GM12878 (cell line): ENCODE data around the gene MORN4. TPM values are rescaled to one million over a fixed set of nuclear protein-coding genes. Genes with fewer than 3 reads are reported as not detected.

Source experiments
- ATAC-seq: fragments of 200-7000 bp; cut with Tn5 transposase; 3 replicates; pipeline ENCODE4 v1.9.1; 2020; ENCODE audit warnings: mild to moderate bottlenecking, moderate library complexity
- BruUV-seq: library from RNA; stranded (reverse); fragments of 400-500 nt; replicated peaks from 2 replicates; lab custom pipeline; 2021; lab: Mats Ljungman, UMichigan
- CTCF ChIA-PET: fragments of 300-600 bp; sonication (Branson Sonifier 250); formaldehyde crosslinking; extraction: SDS; loops from one replicate; lab custom pipeline; 2021; ENCODE audit warnings: inconsistent platforms; lab: Yijun Ruan, JAX
- POLR2A ChIA-PET: fragments of 350-600 bp; formaldehyde crosslinking; extraction: SDS; loops from one replicate; lab custom pipeline; 2021; ENCODE audit warnings: inconsistent platforms; lab: Charles Lee
- RAD21 ChIA-PET: fragments of 300-600 bp; sonication (Branson Sonifier 250); formaldehyde crosslinking; loops from one replicate; lab custom pipeline; 2023; ENCODE audit warnings: antibody characterized with exemption; ENCODE audit not compliant: unreplicated experiment; lab: Charles Lee
- SMC1A ChIA-PET: fragments of 300-600 bp; sonication (Branson Sonifier 250); formaldehyde crosslinking; loops from one replicate; lab custom pipeline; 2023; ENCODE audit not compliant: unreplicated experiment, uncharacterized antibody; lab: Charles Lee
- DNase-seq: peaks from one replicate; pipeline ENCODE4 v3.0.0-alpha.2; 2011; ENCODE audit warnings: low read depth, low spot score
- FAIRE-seq: peaks from 3 replicates; lab custom pipeline; 2011; peaks lifted over from hg19 to GRCh38; lab: Jason Lieb, UNC
- H2AFZ ChIP-seq: 2 replicates; pipeline ENCODE4 v1.6.0; 2011; ENCODE audit warnings: low read depth, low read length, control low read depth; ENCODE audit not compliant: control insufficient read depth
- H3K27ac ChIP-seq: 2 replicates; pipeline ENCODE4 v1.5.1; 2011; ENCODE audit warnings: control low read depth; ENCODE audit not compliant: control insufficient read depth, insufficient read depth
- H3K27me3 ChIP-seq, 2 experiments: replicated peaks in 1 of 2; 2 replicates each; pipeline versions ENCODE4 v1.6.0 to v1.6.1; 2011; ENCODE audit warnings: low read length in 1 of 2; ENCODE audit not compliant: control insufficient read depth in 2 of 2, insufficient read depth in 2 of 2
- H3K36me3 ChIP-seq, 2 experiments: 2 replicates each; pipeline ENCODE4 v1.5.1; 2011; ENCODE audit warnings: low read length in 1 of 2; ENCODE audit not compliant: control insufficient read depth in 2 of 2, insufficient read depth in 2 of 2
- H3K4me1 ChIP-seq: 2 replicates; pipeline ENCODE4 v1.6.1; 2011; ENCODE audit warnings: mild to moderate bottlenecking, low read length, moderate library complexity, mixed read lengths; ENCODE audit not compliant: control insufficient read depth, insufficient read depth
- H3K4me2 ChIP-seq: 2 replicates; pipeline ENCODE4 v1.6.0; 2011; ENCODE audit warnings: control low read depth; ENCODE audit not compliant: control insufficient read depth, insufficient read depth
- H3K4me3 ChIP-seq: fragments of 200-600 bp; sonication (generic); 2 replicates; pipeline ENCODE4 v1.5.1; 2016
- H3K79me2 ChIP-seq: 2 replicates; pipeline ENCODE4 v1.6.0; 2011; ENCODE audit warnings: low read length; ENCODE audit not compliant: control insufficient read depth, insufficient read depth
- H3K9ac ChIP-seq: 2 replicates; pipeline ENCODE4 v1.8.0; 2011; ENCODE audit warnings: low read length, control low read depth, mixed read lengths; ENCODE audit not compliant: control insufficient read depth, insufficient read depth
- H3K9me3 ChIP-seq: replicated peaks from 3 replicates; pipeline ENCODE4 v1.5.1; 2011; ENCODE audit warnings: mild to moderate bottlenecking, low read length; ENCODE audit not compliant: control insufficient read depth, insufficient read depth
- H4K20me1 ChIP-seq: 2 replicates; pipeline ENCODE4 v1.6.0; 2011; ENCODE audit not compliant: control insufficient read depth, insufficient read depth
- ASH2L ChIP-seq: fragments of 300-600, 200-600 bp; sonication (generic); IDR thresholded peaks from 2 replicates; pipeline ENCODE4 v1.6.1; 2017; ENCODE audit warnings: low read depth, mild to moderate bottlenecking, borderline replicate concordance
- BMI1 ChIP-seq: fragments of 450-650 bp; IDR thresholded peaks from 2 replicates; pipeline ENCODE4 v1.6.1; 2016; ENCODE audit warnings: mild to moderate bottlenecking, moderate library complexity, borderline replicate concordance
- CHD2 ChIP-seq: IDR thresholded peaks from 2 replicates; pipeline ENCODE4 v1.6.1; 2011; ENCODE audit warnings: low read depth, low read length, improper control_type of control experiment, borderline replicate concordance
- MEF2B ChIP-seq: fragments of 450-650 bp; IDR thresholded peaks from 2 replicates; pipeline ENCODE4 v1.6.1; 2018; ENCODE audit warnings: mild to moderate bottlenecking, moderate library complexity; ENCODE audit not compliant: partially characterized antibody, poor library complexity, severe bottlenecking
- POLR2AphosphoS2 ChIP-seq: IDR thresholded peaks from 2 replicates; pipeline ENCODE4 v1.6.1; 2011; ENCODE audit warnings: low read depth, mild to moderate bottlenecking, low read length, improper control_type of control experiment, moderate library complexity
- RAD21 ChIP-seq: IDR thresholded peaks from 2 replicates; pipeline ENCODE4 v1.6.1; 2011; ENCODE audit warnings: mild to moderate bottlenecking, low read depth, low read length, moderate library complexity; ENCODE audit not compliant: insufficient read depth
- STAT1 ChIP-seq: fragments of 450-650 bp; conservative IDR thresholded peaks from 2 replicates; pipeline ENCODE4 v1.6.1; 2014; ENCODE audit warnings: antibody characterized with exemption, mild to moderate bottlenecking
- YY1 ChIP-seq: IDR thresholded peaks from 2 replicates; pipeline ENCODE4 v1.6.1; 2011; ENCODE audit warnings: low read depth, mild to moderate bottlenecking, low read length
- ZNF207 ChIP-seq: fragments of 450-650 bp; IDR thresholded peaks from 2 replicates; pipeline ENCODE4 v1.6.1; 2014; ENCODE audit warnings: antibody characterized with exemption, mild to moderate bottlenecking, borderline replicate concordance
- ZNF274 ChIP-seq: IDR thresholded peaks from one replicate; pipeline ENCODE4 v1.8.0; 2011; ENCODE audit not compliant: insufficient read length, insufficient read depth
- WGBS: methylation state at CpG from one replicate; pipeline ENCODE4 v1.1.6; 2016; ENCODE audit warnings: low lambda C conversion rate; ENCODE audit not compliant: insufficient replicate concordance, insufficient coverage; ENCODE audit errors: missing lambda C conversion rate; 5-methylcytosine and 5-hydroxymethylcytosine counted together
- in situ Hi-C: fragments of 300-500 bp; cut with MboI; formaldehyde crosslinking; loops from 9 replicates; pipeline ENCODE4 v1.14.3; 2018; ENCODE audit warnings: mixed read lengths
- intact Hi-C: fragments of 100-400 bp; cut with micrococcal nuclease; formaldehyde crosslinking; loops from one replicate; pipeline ENCODE4 v1.14.2; 2022; ENCODE audit not compliant: unreplicated experiment
- polyA plus RNA-seq, 11 experiments: library from polyadenylated mRNA; depleted of rRNA in 4 of 11; unstranded in 6 of 11; stranded (reverse) in 5 of 11; fragments of >200 nt; fragmentation: Nextera tagmentation in 4 of 11; fragmentation: Illumina TruSeq in 1 of 11; extraction: Ambion mirVana in 4 of 11; extraction: Trizol in 1 of 11; gene quantifications; 1 replicate in 1 of 11; 2 replicates in 10 of 11; pipeline versions ENCODE4 v1.2.1 to v1.2.3, GENCODE V29; 2011 to 2016; ENCODE audit warnings: inconsistent platforms in 2 of 11, missing spikeins in 2 of 11, low read depth in 1 of 11
- total RNA-seq, 4 experiments: library from RNA; depleted of rRNA in 3 of 4; stranded (reverse); fragments of >200 nt in 3 of 4; fragmentation: Illumina TruSeq in 1 of 4; extraction: Trizol in 1 of 4; gene quantifications; 2 replicates each; pipeline versions ENCODE4 v1.2.1 to v1.2.3, GENCODE V29; 2013 to 2021
- TF ChIP-seq, protein P1 (sequence below): fragments of 450-650 bp; IDR thresholded peaks from 2 replicates; pipeline ENCODE4 v1.6.1; 2017; ENCODE audit warnings: mild to moderate bottlenecking, low read depth, inconsistent platforms; ENCODE audit not compliant: poor library complexity, severe bottlenecking
- TF ChIP-seq, protein P2 (sequence below): IDR thresholded peaks from 2 replicates; pipeline ENCODE4 v1.6.1; 2012; ENCODE audit warnings: low read length, inconsistent platforms

The MORN4 gene
- total and polyA plus RNA-seq, 10 of the 15 experiments (the other 5 are each of a cell fraction or from before 2014, with no cell fraction given): 1.3 to 5.5 (median 2.6) TPM

DNA sequence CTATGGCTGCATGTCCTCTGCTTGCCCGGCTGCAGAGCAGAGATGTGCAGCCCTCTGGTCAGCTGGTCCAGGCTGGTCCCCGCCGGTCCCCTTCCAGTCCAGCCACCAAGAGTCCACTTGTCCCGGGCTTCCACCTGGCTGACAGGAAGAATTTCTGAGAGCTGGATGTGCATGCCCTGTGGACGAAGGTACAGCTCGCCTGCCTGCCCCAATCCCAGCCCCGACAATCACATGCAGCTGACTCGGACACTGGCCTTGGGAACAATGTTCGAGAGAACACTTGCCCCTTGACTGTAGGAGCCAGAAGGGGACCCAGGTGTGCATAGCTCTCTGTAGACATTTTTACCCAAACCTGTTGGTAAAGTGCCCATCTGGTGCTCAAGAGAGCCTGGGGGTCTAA is 41.9 kb upstream of the MORN4 start (continued):
- no peak for TF ChIP-seq POLR2AphosphoS2
- no peak for TF ChIP-seq CHD2
- TF ChIP-seq ZNF274: no peak

DNA sequence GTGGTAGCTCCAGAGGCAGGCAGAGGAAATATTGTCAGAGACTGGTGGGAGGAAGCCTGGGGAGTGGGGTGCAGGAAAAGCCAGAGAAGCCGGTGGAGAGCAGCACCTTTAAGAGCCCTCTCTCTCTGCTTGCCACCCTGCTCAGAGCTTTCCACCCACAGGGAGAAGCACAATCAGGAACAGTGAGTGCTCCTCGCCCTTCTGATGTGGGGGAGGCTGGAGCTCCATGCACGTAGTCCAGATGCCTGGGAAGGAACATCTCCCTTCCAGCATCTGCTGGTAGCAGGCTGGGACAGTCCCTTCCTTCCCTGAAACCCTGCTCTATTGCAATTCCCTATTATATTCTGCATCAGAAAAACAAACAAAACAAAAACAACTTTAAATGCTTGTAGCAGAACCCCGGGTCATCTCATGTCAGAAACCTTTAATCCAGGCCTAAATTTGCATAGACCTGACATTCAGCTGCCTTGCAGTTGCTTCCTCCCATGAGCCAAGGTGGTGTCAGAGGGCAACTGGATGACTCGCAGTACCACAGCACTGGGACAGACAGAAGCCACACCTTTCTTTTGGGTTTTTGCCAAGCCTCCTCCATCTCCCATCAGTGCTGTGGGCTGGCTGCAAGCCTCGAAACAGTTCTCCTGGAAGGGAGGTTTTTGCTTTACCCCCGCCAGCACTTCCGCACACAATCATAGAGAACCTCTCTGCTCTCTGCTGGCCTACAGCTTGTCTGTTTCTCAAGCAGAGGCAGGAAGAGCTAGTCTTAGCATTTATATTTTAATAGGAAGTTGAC is 40.6 kb upstream of the MORN4 start:
- ChIA-PET CTCF (interaction anchor here (1.2 to 5.6 kb wide), 2 partner anchors 13 to 28 kb away, joined by 4 to 60 read pairs; partner anchors contain the start of gene AVPI1), RAD21 (interaction anchor here (1.0 to 1.5 kb wide), 2 partner anchors 13 to 63 kb away, joined by 3 to 4 read pairs; partner anchors contain the start of genes AVPI1 and ZFYVE27), POLR2A (interaction anchor here (1.2 kb wide), 1 partner anchor 32 kb away, joined by 3 read pairs; no protein-coding TSS in a partner anchor), SMC1A (interaction anchor here (4.4 kb wide), 1 partner anchor 58 kb away, joined by 17 read pairs; no protein-coding TSS in a partner anchor)
- no peak for FAIRE-seq
- no peaks in the 10 kb centered on the region for H3K79me2 ChIP-seq
- no peaks in the 10 kb centered on the region for H3K9me3 ChIP-seq
- no peaks in the 10 kb centered on the region for H3K27me3 ChIP-seq
- peaks cover 12% of the 10 kb centered on the region for H3K4me1 ChIP-seq
- intact Hi-C loops (no loop called here), in situ Hi-C loops (no loop called here)
- H3K36me3 ChIP-seq: peaks cover 5 to 8% of the 10 kb centered on the region in 2 experiments; a peak in 3 of 4 replicates
- no peak overlapping the region for H3K9ac ChIP-seq
- no peaks in the 10 kb centered on the region for H4K20me1 ChIP-seq
- 65% methylated on average over 8 of the region's 8 CpGs for WGBS
- TF ChIP-seq, protein P1, sequence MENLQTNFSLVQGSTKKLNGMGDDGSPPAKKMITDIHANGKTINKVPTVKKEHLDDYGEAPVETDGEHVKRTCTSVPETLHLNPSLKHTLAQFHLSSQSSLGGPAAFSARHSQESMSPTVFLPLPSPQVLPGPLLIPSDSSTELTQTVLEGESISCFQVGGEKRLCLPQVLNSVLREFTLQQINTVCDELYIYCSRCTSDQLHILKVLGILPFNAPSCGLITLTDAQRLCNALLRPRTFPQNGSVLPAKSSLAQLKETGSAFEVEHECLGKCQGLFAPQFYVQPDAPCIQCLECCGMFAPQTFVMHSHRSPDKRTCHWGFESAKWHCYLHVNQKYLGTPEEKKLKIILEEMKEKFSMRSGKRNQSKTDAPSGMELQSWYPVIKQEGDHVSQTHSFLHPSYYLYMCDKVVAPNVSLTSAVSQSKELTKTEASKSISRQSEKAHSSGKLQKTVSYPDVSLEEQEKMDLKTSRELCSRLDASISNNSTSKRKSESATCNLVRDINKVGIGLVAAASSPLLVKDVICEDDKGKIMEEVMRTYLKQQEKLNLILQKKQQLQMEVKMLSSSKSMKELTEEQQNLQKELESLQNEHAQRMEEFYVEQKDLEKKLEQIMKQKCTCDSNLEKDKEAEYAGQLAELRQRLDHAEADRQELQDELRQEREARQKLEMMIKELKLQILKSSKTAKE: no peak
- no peak for TF ChIP-seq ZNF207
- no peak for TF ChIP-seq YY1
- TF ChIP-seq BMI1: no peak
- no peak for TF ChIP-seq MEF2B
- TF ChIP-seq, protein P2, sequence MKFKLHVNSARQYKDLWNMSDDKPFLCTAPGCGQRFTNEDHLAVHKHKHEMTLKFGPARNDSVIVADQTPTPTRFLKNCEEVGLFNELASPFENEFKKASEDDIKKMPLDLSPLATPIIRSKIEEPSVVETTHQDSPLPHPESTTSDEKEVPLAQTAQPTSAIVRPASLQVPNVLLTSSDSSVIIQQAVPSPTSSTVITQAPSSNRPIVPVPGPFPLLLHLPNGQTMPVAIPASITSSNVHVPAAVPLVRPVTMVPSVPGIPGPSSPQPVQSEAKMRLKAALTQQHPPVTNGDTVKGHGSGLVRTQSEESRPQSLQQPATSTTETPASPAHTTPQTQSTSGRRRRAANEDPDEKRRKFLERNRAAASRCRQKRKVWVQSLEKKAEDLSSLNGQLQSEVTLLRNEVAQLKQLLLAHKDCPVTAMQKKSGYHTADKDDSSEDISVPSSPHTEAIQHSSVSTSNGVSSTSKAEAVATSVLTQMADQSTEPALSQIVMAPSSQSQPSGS: no peak
- no peak for TF ChIP-seq STAT1
- TF ChIP-seq ASH2L: no peak
- TF ChIP-seq RAD21: no peak
- no peak overlapping the region for H3K27ac ChIP-seq
- BruUV-seq: no TSS peak
- no peak for ATAC-seq
- no peak overlapping the region for H3K4me2 ChIP-seq
- no peak overlapping the region for H2AFZ ChIP-seq
- no peak for DNase-seq
- H3K4me3 ChIP-seq: no peak overlapping the region
